Adipocyte (in vitro differentiated cells): Measurements from ENCODE around the gene RAB11FIP4.
"Not testable (repeated sequence)": the region's sequence is repeated elsewhere in the genome, so short reads cannot be mapped to it uniquely, and the experiment has no call there.

Experiments
- DNase-seq: peaks from one replicate; pipeline ENCODE4 v3.0.0-alpha.2; 2015; ENCODE audit warnings: low read depth
- H3K27me3 ChIP-seq: replicated peaks from 2 replicates; pipeline ENCODE4 v1.7.0; 2013; ENCODE audit warnings: mild to moderate bottlenecking, low read length, moderate library complexity; ENCODE audit not compliant: control insufficient read depth, insufficient read depth
- H3K36me3 ChIP-seq: 2 replicates; pipeline ENCODE4 v1.7.0; 2013; ENCODE audit warnings: low read length, mild to moderate bottlenecking, moderate library complexity; ENCODE audit not compliant: control insufficient read depth, insufficient read depth, severe bottlenecking
- H3K4me1 ChIP-seq: 2 replicates; pipeline ENCODE4 v1.7.0; 2013; ENCODE audit warnings: mild to moderate bottlenecking, low read length, moderate library complexity; ENCODE audit not compliant: control insufficient read depth, insufficient read depth
- H3K4me3 ChIP-seq: 2 replicates; pipeline ENCODE4 v1.7.0; 2013; ENCODE audit warnings: mild to moderate bottlenecking, low read length, moderate library complexity
- H3K9ac ChIP-seq: 2 replicates; pipeline ENCODE4 v1.7.0; 2013; ENCODE audit warnings: mild to moderate bottlenecking, low read length, moderate library complexity
- H3K9me3 ChIP-seq: 2 replicates; pipeline ENCODE4 v1.7.0; 2013; ENCODE audit warnings: mild to moderate bottlenecking, low read length, moderate library complexity; ENCODE audit not compliant: control insufficient read depth

The RAB11FIP4 gene

DNA sequence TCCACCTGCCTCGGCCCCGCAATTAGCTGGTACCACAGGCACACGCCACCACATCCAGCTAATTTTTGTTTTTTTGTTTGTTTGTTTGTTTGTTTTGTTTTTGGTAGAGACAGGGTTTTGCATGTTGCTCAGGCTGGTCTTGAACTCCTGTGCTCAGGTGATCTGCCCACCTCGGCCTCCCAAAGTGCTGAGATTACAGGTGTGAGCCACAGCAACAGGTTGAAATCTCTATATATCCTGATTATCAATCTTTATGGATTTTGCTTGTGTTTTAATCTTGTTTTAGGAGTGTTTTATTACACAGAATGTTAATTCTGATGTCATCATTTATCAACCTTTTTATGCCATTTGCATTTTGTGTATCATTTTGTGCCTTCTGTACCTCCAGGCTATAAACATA is 48.2 kb downstream of the RAB11FIP4 start:
- Histone ChIP-seq H3K36me3 (no peaks in the 10 kb centered on the region), H3K4me3 (no peak overlapping the region), H3K9ac (no peak overlapping the region), H3K27me3 (peaks cover 19% of the 10 kb centered on the region), H3K9me3 (no peaks in the 10 kb centered on the region), H3K4me1 (peaks cover 24% of the 10 kb centered on the region)
- no peak for DNase-seq

- Histone ChIP-seq H3K4me3 (no peak overlapping the region), H3K9ac (no peak overlapping the region), H3K27me3 (peaks cover 19% of the 10 kb centered on the region), H3K9me3 (no peaks in the 10 kb centered on the region), H3K36me3 (no peaks in the 10 kb centered on the region), H3K4me1 (peaks cover 15% of the 10 kb centered on the region)
- DNase-seq, result no peak
These were observed 50.8 kb downstream of the RAB11FIP4 start for GRCh38 chr17:31442276-31442675.

DNA sequence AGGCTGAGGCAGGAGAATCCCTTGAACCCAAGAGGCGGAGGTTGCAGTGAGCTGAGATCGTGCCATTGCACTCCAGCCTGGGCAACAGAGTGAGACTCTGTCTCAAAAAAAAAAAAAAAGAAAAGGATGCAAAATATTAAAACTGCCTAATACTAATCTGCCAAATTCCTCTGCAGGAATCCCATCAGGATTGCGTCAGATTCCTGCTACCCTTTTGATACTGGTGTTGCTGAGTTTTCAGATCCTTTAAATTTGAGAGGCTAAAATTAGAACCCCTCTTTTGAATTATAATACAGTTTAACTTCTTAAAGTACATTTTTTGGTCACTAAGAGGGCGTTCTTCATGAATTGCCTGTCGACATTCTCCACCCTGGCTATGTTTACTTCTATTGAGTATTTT is 51.4 kb downstream of the RAB11FIP4 start:
- H3K9ac ChIP-seq, result peak overlapping the region; percentile 25
- H3K4me3 ChIP-seq, H3K36me3 ChIP-seq, H3K9me3 ChIP-seq, DNase-seq: not testable (repeated sequence)
- H3K4me1 ChIP-seq, result peaks cover 15% of the 10 kb centered on the region
- H3K27me3 ChIP-seq, result peaks cover 18% of the 10 kb centered on the region

DNA sequence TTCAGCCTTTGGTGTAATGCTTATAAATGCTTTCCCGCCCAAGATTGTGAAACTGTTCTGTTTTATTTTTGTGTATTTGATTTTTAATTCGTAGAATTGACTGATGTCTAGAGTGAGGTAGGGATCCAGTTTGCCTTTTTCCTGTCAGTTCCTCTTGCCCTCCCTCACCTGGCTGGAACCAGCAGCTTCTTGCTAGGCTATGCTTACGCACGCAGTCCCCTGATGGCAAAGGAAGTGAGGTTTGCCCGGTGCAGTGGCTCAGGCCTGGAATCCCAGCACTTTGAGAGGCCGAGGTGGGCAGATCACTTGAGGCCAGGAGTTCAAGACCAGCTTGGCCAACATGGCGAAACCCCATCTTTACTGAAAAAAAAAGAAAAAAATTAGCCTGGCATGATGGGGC is 51.9 kb downstream of the RAB11FIP4 start:
- Histone ChIP-seq H3K4me1 (peaks cover 18% of the 10 kb centered on the region), H3K36me3 (no peaks in the 10 kb centered on the region)
- no peak for DNase-seq

DNA sequence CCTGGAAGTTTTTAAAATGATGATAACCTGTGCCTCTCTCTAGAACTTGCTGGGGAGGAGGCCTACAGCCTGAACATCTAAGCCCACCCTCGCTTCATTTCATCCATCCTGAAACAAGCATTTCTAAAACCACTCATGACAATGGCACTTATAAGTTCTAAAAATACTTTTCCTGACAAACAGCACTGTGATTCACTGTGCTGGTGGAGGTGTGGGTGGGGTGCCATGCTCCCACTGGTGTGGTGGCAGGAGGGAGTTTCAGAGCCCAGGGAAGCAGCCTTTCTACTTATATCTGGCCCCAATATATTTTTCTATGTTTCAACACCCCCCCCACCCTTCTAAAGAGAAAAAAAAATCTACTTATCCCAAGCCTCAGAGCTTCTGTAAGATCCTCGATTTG is 52.6 kb downstream of the RAB11FIP4 start:
- Histone ChIP-seq H3K4me1 (peaks cover 23% of the 10 kb centered on the region), H3K9me3 (no peaks in the 10 kb centered on the region)

More for the DNA sequence above, 51.9 kb downstream of the RAB11FIP4 start:
- peaks cover 13% of the 10 kb centered on the region for H3K27me3 ChIP-seq
- no peak overlapping the region for H3K4me3 ChIP-seq
- no peak overlapping the region for H3K9ac ChIP-seq
- no peaks in the 10 kb centered on the region for H3K9me3 ChIP-seq

GRCh38 chr17:31446195-31446967 is 54.9 kb downstream of the RAB11FIP4 start:
- no peaks in the 10 kb centered on the region for H3K36me3 ChIP-seq
- H3K4me1 ChIP-seq, result peaks cover 24% of the 10 kb centered on the region
- H3K9ac ChIP-seq, result no peak overlapping the region
- H3K9me3 ChIP-seq, result no peaks in the 10 kb centered on the region
- no peak overlapping the region for H3K4me3 ChIP-seq
- no peak for DNase-seq
- no peaks in the 10 kb centered on the region for H3K27me3 ChIP-seq

More for the DNA sequence above, 52.6 kb downstream of the RAB11FIP4 start:
- no peak overlapping the region for H3K9ac ChIP-seq
- peak; percentile 37 for DNase-seq
- no peak overlapping the region for H3K4me3 ChIP-seq
- H3K36me3 ChIP-seq, result no peaks in the 10 kb centered on the region
- H3K27me3 ChIP-seq, result peaks cover 7% of the 10 kb centered on the region

GRCh38 chr17:31448467-31449077 is 57.1 kb downstream of the RAB11FIP4 start:
- Histone ChIP-seq H3K4me3 (no peak overlapping the region), H3K4me1 (peaks cover 30% of the 10 kb centered on the region), H3K36me3 (no peaks in the 10 kb centered on the region), H3K27me3 (no peaks in the 10 kb centered on the region), H3K9ac (no peak overlapping the region), H3K9me3 (no peaks in the 10 kb centered on the region)
- peak; percentile 74 for DNase-seq

DNA sequence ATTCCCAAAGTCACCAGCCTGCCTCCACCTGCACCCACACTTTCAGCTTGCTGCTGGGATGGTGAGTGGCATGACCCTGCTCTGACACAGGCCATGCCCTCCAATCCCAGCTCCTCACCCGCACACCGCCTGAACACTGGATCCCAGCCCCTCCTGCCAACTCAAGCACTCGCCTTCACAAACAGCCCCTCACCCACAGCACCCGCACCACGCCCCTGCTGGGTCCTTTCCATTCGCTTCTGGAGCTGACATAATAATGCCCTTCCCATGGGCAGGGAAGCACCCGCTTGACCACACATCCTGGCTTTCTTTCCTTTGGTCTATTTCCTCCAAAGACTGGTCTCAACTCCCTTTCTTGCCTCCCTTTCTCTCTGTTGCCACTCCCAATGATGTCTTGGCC is 57.6 kb downstream of the RAB11FIP4 start:
- no peak for DNase-seq
- Histone ChIP-seq H3K4me3 (no peak overlapping the region), H3K4me1 (peaks cover 27% of the 10 kb centered on the region), H3K36me3 (no peaks in the 10 kb centered on the region), H3K27me3 (no peaks in the 10 kb centered on the region), H3K9me3 (no peaks in the 10 kb centered on the region), H3K9ac (no peak overlapping the region)

- H3K36me3 ChIP-seq, result no peaks in the 10 kb centered on the region
- no peak overlapping the region for H3K9ac ChIP-seq
- DNase-seq, result no peak
- no peaks in the 10 kb centered on the region for H3K9me3 ChIP-seq
- no peak overlapping the region for H3K4me3 ChIP-seq
- H3K27me3 ChIP-seq, result no peaks in the 10 kb centered on the region
- H3K4me1 ChIP-seq, result peaks cover 23% of the 10 kb centered on the region
These were observed 58.3 kb downstream of the RAB11FIP4 start for GRCh38 chr17:31449746-31450145.

DNA sequence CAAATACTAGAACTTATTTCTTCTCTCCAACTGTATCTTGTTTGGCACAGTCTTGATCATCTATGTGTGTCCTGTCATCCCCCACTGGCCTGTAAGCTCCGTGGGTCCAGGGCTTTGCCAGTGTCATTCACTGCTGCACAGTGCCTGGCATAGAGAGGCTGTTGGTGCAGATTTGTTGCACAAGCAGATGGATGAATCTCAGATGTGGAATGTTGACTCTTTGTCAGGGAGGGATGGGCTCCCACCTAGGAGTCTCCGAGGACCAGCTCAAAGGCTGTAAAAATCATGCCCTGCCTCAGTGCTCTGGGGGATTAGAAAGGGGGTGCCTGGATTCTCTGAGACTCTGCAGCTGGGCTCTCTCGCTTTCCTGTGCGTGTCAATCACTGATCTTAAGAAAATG is 60.6 kb downstream of the RAB11FIP4 start:
- Histone ChIP-seq H3K9me3 (peaks cover 6% of the 10 kb centered on the region), H3K4me1 (peaks cover 23% of the 10 kb centered on the region), H3K36me3 (no peaks in the 10 kb centered on the region), H3K27me3 (peaks cover 11% of the 10 kb centered on the region), H3K9ac (no peak overlapping the region), H3K4me3 (no peak overlapping the region)
- DNase-seq, result peak; percentile 25

- Histone ChIP-seq H3K9ac (no peak overlapping the region), H3K27me3 (peaks cover 14% of the 10 kb centered on the region), H3K4me1 (peaks cover 23% of the 10 kb centered on the region), H3K36me3 (no peaks in the 10 kb centered on the region), H3K9me3 (peaks cover 6% of the 10 kb centered on the region), H3K4me3 (no peak overlapping the region)
- DNase-seq, result no peak
These were observed 61.2 kb downstream of the RAB11FIP4 start for GRCh38 chr17:31452561-31453110.
